ENCODE results near the gene RELN.

GRCh38 chr7:103597606-103598005, 391.9 kb downstream of the RELN start:
- no peak for TF ChIP-seq CTCF (conservative IDR thresholded peaks at IDR 0.05 in 1 of 2, IDR thresholded peaks at IDR 0.05 in 1 of 2; ENCODE audit: low read depth in 1 of 2, low read length in 2 of 2)
- no peak for TF ChIP-seq EZH2 (IDR thresholded peaks at IDR 0.05; ENCODE audit: low read length, missing control alignments)

All from fibroblast of lung (primary cell).